BE2C (cell line): ENCODE data around the gene SCGB1D1.

ENCODE experiments used
- DNase-seq: peaks from one replicate; pipeline ENCODE4 v3.0.0-alpha.2; 2020
- H3K27me3 ChIP-seq: fragments of 250-450 bp; sonication (Bioruptor Pico); 2 replicates; pipeline ENCODE4 v1.5.1; 2020; ENCODE audit warnings: mild to moderate bottlenecking
- H3K36me3 ChIP-seq: fragments of 250-450 bp; sonication (Bioruptor Pico); 2 replicates; pipeline ENCODE4 v1.5.1; 2020; ENCODE audit warnings: mild to moderate bottlenecking
- H3K4me1 ChIP-seq: fragments of 250-450 bp; sonication (Bioruptor Pico); 2 replicates; pipeline ENCODE4 v1.5.1; 2020
- H3K4me3 ChIP-seq: 2 replicates; pipeline ENCODE4 v1.5.1; 2011; ENCODE audit warnings: low read depth, low read length
- H3K9me3 ChIP-seq: fragments of 250-450 bp; sonication (Bioruptor Pico); 2 replicates; pipeline ENCODE4 v1.5.1; 2020
- TF ChIP-seq, protein P1 (sequence below): IDR thresholded peaks from 2 replicates; pipeline ENCODE4 v1.5.1; 2012; ENCODE audit warnings: mild to moderate bottlenecking, low read depth, low read length

The SCGB1D1 gene

DNA sequence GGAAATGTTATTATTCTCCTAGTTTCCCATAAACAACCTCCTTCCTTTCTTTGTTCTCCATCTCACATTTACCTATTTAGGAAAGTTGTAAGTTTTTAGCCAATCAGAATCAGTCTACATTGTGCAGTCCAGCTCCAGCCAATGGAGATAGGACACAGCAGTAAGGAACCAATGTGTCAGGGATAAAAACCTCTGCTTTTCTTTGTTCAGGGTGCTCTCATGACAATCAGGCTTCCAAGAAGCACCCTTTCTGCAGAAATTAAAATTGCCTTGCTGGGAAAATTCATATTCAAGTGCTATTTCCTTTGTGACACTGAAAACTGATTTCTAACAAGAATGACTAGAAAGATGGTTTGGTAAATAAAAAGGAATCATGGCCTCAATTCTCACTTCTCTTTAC lies 33.1 kb downstream of the SCGB1D1 start:
- no peaks in the 10 kb centered on the region for H3K36me3 ChIP-seq
- no peak for DNase-seq
- TF ChIP-seq, protein P1, sequence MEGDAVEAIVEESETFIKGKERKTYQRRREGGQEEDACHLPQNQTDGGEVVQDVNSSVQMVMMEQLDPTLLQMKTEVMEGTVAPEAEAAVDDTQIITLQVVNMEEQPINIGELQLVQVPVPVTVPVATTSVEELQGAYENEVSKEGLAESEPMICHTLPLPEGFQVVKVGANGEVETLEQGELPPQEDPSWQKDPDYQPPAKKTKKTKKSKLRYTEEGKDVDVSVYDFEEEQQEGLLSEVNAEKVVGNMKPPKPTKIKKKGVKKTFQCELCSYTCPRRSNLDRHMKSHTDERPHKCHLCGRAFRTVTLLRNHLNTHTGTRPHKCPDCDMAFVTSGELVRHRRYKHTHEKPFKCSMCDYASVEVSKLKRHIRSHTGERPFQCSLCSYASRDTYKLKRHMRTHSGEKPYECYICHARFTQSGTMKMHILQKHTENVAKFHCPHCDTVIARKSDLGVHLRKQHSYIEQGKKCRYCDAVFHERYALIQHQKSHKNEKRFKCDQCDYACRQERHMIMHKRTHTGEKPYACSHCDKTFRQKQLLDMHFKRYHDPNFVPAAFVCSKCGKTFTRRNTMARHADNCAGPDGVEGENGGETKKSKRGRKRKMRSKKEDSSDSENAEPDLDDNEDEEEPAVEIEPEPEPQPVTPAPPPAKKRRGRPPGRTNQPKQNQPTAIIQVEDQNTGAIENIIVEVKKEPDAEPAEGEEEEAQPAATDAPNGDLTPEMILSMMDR: no peak
- H3K4me1 ChIP-seq: no peaks in the 10 kb centered on the region
- no peaks in the 10 kb centered on the region for H3K9me3 ChIP-seq
- no peaks in the 10 kb centered on the region for H3K27me3 ChIP-seq
- no peak overlapping the region for H3K4me3 ChIP-seq

DNA sequence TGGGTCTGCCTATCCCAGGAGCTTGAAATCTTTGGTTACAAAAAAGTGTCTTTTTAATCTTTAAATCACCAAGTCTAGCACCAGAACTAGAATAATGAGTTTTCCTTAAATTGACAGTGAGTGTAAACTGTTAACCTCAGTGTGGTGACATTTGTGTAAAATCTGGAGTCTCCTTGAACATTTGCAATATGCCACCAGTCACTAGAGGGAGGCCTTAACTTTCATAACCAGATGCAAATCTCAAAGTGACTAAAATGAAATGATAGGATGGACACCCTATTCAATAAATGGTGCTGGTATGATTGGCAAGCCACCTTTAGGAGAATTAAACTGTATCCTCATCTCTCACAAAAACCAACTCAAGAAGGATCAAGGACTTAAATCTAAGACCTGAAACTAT lies 43.7 kb downstream of the SCGB1D1 start:
- Histone ChIP-seq H3K36me3 (no peaks in the 10 kb centered on the region), H3K9me3 (no peaks in the 10 kb centered on the region)

DNA sequence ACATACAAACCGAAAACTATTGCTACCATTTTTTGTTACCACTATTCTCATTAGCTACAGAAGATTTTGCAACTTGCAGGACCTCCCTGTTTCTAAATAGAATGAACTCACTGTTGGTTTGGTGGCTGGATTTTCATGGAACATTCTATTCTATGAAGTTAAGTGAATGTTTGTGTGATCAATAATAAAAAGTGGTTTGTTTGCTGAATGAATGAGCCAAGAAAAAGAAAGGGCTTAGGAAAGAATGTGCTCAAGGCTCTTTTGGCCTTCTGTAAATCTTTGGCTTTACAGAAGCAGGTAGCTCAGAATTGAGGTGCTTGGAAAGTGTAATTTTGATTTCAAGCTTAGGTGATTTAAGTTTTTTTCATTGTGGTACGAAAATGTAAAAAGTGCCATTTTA lies 46.2 kb downstream of the SCGB1D1 start:
- H3K4me1 ChIP-seq: no peaks in the 10 kb centered on the region
- no peaks in the 10 kb centered on the region for H3K36me3 ChIP-seq
- H3K9me3 ChIP-seq: no peaks in the 10 kb centered on the region
- no peaks in the 10 kb centered on the region for H3K27me3 ChIP-seq
- TF ChIP-seq, protein P1: no peak
- DNase-seq: no peak
- H3K4me3 ChIP-seq: no peak overlapping the region

More for the DNA sequence above, 43.7 kb downstream of the SCGB1D1 start:
- TF ChIP-seq, protein P1: no peak
- no peaks in the 10 kb centered on the region for H3K27me3 ChIP-seq
- no peaks in the 10 kb centered on the region for H3K4me1 ChIP-seq
- DNase-seq: no peak
- H3K4me3 ChIP-seq: no peak overlapping the region

DNA sequence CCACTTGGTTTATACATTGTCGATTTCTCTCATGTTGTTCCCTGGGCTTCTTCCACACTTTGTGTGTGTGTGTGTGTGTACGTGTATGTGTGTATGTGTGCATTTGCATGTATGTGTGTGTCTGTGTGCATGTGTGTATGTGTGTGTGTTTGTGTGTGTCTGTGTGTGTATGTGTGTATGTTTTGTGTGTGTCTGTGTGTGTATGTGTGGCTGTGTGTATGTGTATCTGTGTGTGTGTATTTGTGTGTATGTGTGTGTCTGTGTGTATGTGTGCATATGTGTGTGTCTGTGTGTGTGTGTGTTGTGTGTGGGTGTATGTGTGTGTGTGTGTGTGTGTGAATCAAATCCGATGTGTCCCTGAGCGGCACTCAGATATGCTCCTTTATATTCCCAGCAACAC lies 47.5 kb downstream of the SCGB1D1 start:
- Histone ChIP-seq H3K36me3 (no peaks in the 10 kb centered on the region), H3K9me3 (no peaks in the 10 kb centered on the region), H3K27me3 (no peaks in the 10 kb centered on the region), H3K4me1 (no peaks in the 10 kb centered on the region), H3K4me3 (no peak overlapping the region)
- TF ChIP-seq, protein P1: no peak
- DNase-seq: no peak

DNA sequence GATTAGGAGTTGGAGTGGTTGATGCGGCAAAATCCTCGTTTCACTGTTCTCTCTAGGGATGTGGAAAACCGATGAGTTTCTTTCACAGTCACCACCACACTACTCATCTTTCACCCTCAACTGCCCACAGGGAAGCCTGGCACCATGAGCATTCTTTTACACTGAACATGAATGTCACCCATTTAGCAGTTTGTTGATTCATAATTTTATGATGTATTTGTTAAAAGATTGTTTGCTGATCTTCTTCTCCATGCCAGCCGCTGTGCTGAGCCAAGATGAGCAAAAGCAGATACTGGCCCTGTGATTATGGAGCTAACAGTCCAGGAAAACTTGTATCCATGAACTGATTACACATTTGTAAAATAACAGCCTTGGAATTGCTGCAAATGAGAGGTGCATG lies 48.1 kb downstream of the SCGB1D1 start:
- H3K27me3 ChIP-seq: no peaks in the 10 kb centered on the region
- no peaks in the 10 kb centered on the region for H3K9me3 ChIP-seq
- no peaks in the 10 kb centered on the region for H3K4me1 ChIP-seq
- DNase-seq: no peak
- H3K4me3 ChIP-seq: no peak overlapping the region
- TF ChIP-seq, protein P1: no peak
- H3K36me3 ChIP-seq: no peaks in the 10 kb centered on the region

DNA sequence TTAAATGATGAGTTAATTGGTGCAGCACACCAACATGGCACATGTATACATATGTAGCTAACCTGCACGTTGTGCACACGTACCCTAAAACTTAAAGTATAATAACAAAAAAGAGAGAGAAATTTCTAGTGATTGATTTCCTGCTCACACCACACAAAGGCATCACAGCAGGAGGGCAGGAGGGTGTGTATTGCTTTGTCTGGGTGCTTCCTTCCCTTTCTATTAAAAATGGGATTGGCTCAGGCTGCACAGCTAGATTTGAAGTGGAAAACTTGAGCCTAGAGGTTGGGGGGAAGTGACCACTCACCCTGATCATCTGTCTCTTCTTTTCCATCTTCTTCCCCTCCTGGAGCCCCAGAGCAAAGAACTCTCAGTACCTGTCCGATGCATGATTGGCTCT lies 51.1 kb downstream of the SCGB1D1 start:
- Histone ChIP-seq H3K9me3 (no peaks in the 10 kb centered on the region), H3K27me3 (no peaks in the 10 kb centered on the region), H3K4me3 (no peak overlapping the region), H3K36me3 (no peaks in the 10 kb centered on the region), H3K4me1 (no peaks in the 10 kb centered on the region)
- TF ChIP-seq, protein P1: no peak
- no peak for DNase-seq
